GM21390 (cell line): ENCODE results near the gene ABCA4.

ENCODE experiments used
- ATAC-seq: cut with Tn5 transposase; IDR thresholded peaks from one replicate; pipeline ENCODE4 v1.9.1; 2021; ENCODE audit not compliant: unreplicated experiment

ABCA4 gene

DNA sequence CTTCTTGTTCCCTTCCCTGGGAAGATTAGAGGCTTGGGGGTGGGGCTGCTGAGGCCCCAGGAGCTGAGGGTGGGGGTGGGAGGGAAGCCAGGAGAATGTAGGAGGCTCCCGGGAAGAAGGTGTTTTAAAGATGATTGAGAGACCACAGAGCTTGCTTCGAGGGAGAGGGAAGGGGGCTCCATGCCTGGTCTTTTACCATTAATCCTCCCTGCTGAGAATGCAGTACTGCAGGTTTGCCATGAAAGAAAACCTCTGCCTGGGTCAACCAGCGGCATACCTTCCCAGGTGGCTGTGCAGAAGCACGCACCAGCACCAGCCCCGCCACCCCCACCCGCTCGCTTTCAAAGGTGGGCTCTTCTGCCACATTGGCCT is 15.4 kb downstream of the ABCA4 start:
- ATAC-seq: no peak

DNA sequence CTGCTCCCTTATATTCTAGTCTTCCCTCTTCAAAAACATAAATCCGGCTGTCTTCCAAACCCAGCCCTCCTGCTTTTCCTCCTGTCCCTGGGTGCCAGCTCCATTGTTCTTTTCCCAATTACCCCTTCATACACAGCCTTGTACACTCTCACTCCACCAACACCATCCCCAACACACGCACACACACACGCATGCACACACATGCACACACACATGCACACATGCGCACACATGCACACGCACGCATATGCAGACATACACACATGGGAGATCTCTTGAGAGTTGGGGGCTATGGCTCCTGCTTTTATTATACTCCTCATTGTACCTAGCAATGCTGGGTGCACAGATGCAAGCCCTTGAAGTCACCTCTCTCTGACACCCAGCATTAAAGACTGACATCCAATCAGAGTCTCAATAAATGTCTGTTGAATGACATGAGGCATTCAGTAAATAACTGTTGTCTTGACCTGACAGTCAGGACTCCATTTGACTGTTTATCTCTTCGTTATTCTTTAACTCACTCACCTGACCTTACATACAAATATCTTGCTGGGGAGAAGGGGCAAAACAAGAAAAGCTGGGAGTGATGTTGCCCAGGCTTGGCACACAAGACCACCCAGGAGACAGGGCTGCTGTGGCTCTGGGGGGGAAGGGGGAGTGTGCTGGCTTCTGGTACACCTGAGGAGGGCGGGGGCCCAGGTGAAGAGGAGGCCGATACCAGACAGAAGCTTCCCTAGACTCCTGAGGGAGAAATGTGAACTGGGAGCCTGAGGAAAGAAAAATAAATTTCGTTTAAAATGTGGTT is 16.0 kb downstream of the ABCA4 start:
- ATAC-seq: no peak

DNA sequence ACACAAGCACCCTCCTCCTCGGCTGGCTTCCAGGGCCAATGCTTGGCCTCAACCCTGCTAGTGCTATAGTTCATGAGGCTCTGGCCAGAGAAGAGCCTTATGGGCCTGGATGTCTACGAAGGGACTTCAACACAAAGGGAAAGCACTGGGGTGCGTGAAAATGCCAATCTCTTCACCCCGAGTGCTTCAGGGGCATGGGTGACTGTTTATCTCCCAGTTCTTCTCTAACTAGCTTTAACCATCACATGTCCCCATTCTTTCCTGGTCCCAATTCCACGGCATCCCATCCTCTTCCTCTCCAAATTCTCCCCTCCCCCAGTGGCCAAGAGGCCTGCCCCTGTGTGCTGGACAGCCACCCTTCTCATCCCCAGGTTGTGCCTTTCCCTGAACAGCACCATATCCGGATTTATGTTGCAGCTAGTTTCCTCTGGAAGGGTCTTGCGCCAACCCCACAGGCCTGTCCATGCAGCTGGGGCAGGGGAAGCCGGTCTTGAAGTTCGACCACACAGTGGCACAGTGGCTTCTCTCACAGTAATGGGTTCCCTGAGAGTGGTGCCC is 16.7 kb downstream of the ABCA4 start:
- ATAC-seq: no peak

DNA sequence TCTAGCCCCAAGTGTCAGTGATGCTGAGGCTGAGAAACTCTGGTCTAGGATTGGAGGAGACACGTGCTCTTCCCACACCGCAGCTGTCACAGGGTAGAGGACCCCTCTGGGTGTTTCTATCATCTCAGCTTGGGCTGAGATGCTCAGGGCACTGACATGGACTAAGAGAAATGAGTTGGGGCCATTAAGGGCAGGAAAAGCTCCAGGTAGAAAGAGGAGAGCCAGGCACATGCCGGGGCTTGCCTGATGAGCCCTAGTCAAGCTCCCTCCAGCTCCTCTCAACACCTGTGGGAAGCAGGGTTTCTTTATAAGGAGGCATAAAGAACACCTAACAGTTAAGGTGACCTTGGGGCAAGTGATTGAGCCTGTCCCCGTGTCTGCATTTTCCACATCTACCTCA is 17.3 kb downstream of the ABCA4 start:
- no peak for ATAC-seq

DNA sequence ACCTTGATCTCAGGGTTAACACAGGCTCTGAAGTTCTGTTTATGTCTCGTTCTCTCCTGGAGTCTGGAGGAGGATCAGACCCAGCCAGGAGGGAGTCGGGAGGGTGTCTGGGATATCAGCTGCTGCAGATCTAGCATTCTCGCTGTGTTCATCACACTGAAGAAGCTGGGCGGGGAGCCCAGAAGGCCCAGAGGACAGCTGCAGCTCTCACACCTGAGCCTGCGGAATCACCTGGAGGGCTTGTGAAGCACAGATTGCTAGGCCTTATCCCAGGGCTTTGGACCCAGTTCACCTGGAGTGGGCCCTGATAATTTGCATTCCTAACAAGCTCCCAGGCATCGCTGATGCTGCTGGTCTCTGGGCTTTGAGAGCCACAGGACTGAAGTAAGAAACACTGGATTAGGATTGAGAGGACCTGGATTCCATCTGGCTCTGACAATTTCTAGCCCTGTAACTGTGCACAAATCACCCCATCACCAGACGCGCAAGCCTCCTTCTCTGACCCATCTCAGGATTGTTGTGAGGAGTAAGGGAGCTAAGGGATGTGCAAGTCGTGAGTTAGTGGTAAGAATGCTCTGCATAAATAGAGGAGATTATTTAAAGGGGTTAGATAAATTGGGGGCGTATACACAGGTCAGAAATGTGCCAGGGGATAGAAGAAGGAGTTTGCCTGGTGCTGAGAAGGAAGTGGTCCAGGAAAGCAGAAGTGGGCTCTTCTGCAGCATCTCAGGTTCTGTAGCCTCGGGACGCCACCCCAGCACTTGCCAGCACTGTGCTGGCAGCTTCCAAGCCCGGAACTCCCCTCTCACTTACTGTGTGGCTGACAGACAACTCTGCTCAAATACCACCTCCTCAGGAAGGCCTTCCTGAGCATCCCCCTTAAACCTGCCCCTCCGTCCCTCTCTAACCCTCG is 19.1 kb downstream of the ABCA4 start:
- no peak for ATAC-seq

DNA sequence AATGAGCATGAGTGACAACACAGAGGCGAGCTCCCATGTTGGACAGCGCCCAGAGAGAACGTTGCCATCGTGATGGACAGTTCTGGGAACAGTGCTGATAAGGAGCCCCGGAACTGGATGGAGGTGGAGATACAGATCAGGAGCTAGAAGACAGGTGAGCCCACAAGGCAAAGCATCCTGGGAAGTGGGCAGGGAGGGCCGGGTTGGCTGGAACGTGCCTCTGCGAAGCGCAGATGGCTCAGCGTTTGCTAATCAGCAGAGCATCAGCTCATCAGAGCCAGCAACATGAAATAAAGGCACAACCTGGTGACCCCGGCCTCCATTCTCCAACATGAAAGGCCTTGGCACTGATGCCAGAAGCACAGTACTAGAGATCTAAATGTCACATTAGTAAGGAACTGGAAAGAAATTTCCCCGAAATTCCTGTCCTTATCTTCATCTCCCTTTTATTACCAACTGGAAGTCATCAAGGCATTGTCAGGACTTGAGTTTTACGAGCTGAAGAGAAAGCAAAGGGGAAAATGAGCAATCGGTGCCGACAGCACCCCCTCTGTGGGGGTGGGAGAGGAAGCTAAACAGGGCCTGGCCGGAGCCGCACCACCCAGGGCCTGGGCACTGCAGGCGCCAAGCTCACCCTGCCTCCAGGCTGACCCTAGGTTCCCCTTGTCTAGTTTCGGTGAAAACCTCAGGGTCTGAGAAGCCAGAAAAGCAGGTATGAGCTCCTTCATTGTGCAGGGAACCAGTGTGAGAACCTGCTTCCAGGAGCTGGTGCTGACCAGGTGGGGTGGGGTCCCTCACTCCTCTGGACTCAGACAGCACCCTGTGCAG is 19.9 kb downstream of the ABCA4 start:
- ATAC-seq: no peak

DNA sequence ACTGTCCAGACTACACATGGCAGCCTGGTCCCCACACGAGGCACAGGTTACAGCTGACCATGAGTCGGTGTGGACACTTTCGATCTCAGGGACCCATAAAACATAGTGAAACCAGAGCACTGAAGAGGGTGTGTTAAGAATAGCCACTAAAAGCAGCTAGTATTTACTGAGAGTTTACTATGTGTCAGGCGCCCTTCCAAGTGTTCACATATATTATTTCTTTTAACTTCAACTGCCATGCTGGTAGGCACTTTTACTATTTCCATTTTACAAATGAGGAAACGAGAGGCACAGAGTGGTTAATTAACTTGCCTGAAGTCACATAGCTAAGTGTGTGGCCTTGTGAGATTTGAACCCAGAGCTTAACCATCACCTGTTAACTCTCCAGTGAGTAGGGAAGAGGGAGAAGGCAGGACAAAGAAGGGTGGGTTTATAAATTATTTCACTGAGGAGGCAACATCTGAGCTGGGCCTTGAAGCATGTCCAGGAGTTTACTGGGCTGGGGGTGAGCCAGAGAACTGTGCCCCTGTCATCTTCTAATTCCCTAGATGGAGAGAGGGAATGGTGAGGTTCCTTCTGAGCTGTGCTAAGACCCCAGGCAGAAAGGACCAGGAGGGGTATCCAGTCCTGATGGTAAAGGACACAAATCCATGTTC is 20.7 kb downstream of the ABCA4 start:
- ATAC-seq: no peak

DNA sequence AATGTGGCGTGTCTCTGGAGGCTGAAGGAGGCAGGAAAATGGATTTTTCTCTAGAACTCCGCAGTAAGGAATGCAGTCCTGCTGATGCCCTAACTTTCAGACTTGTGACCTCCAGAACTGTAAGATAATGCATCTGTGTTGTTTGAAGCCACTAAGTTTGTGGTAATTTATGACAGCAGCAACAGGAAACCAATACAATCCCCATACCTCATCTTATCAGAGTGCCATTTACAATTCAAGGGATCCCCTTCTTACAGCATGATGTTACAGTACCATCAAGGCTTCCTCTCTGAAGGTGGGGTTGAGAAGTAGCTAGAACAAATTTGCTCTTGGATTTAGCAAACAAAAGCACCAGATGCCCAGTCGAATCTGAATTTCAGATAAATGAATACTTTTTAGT is 21.6 kb downstream of the ABCA4 start:
- no peak for ATAC-seq

DNA sequence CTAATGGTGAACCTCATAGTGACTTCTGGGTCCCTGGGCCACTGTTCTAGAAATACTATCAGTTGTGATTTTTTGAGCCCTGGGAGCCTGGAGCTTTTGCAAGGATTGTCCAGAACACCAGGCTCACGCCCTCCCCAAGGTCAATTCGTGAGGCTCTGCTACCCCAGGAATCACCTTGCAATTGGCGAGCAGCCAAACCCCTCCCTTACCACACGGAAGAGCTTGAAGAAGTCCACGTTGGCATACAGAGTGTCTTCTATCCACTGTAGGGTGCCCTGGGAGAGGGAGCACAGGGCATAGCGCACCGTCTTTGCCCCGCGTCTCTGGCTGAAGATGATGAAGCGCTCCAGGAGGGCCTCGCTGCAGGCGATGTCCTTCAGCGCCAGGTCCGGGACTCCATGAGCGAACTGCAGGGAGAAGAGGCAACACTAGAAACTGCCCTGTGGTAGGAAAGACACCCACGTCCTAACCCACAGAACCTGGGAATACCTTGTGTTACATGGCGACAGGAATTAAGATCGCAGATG is 22.3 kb downstream of the ABCA4 start:
- no peak for ATAC-seq

DNA sequence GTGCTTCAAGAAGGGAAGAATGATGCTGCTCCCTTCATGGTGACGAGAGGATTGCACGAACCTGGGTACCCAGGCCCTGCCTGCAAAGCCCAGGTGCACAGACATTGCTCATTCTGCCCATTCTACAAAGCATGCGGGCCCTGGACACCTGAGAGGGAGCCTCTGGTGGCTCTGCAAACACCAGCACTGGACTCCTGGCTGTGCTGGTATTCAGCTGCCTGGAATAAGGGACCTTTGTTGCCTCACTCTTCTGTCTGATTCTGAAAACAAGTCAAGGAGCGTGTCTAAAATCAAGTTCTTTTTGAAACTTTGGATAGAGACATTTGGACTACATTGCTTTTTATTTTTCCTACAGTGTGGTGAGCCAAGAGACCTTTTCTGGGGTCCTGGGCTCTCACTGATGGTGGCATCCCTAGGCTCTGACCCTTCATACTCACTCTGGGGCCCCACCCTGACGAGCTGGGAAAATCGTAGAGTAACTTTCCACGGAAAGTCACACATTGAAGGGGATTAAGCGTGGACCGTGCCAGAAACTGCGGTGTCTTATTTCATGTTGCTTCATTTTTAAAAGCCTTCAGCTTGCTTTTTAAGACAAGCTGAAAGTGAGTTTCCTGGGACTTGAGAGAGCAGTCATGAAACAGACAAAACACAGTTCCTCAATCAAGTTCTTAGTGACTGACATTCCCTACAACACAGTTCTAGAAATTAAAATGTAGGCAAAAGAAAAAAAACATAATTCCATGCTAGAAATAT is 24.0 kb downstream of the ABCA4 start:
- no peak for ATAC-seq

DNA sequence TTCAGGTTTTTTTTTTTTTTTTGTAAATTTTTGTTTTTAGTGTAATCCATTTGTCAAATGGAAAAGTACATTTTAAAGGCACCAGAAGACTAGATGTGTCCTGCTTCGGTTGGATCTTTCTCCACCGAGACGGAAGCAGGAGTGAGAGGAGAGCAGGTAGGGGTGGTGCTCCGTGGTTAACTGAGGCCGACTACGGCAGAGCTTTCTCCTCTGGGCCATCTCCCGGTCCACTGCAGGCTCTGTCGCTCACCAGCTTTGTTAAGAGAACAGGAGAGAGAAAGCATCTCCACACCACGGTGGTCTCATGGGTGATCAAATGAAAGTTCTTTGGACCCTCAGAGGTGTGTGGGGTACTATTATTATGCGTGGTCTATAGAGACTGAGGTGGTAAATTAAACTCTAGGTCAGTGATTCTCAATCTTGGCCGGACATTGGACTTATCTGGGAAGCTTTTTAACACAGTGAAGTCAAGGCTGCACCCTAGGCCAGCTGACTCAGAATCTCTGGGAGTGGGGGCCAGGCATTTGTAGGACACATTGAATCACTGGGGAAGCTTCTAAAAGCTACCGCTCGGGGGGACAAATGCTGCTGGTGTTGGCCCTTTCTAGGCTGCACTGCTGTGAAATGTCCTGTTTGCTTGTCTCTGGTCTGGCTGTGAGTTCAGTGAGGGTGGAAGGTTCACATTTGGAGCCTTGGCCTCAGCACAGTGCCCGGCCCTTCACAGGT is 25.0 kb downstream of the ABCA4 start:
- no peak for ATAC-seq

DNA sequence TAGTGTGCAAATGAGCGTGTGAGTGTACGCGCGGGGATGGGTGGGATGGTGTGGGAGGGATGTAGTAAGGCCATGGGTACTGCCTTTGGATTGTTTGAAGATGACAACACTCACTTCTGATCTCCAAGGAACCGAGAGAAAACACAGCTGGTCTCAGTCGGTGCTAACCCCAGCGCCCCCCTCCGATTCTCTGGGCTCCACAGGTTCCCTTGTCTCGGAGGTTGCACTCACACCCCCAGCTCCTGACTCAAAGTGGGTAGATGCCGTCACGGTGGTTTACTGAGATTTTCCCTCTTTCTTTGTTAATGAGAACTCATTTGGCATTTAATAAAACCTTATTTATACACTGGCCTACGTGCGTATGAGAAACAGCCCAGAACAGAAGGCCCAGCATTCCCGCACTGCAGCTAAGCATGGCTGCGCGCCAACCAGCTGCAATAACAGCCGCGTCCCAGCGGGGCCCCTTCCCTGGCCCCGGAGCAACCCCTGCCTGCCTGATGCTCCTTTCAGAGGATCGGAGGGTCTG is 25.8 kb downstream of the ABCA4 start:
- ATAC-seq: no peak

DNA sequence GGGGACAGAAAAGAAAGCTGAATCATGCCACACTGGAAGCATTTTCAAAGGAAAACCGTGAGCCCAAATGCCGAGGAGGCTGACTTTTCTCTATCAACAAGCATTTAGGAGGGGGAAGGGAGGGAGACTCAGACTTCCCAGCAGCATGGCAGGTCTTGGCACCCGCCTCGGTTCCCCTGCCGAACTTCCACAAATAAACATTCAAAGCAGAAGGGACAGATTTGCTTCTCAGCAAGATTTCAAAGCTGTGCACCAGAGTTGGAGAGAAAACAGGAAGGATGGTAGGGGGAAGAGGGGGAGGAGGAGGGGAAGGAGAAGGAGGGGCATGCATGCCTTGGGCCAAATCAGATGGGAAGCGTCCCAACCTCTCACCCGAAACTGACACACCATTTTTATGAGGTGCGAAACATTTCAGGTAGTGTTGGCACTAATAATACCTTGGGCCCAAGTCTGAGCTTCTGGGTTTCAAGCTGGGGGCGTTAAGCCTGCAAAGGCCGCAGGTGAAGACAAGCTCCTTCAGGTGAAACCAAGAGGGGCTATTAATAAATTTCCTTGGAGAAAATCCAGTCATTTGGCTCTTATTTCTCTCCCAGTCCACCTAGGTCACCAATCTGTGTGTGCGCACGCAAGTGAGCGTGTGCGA is 26.4 kb downstream of the ABCA4 start:
- no peak for ATAC-seq

DNA sequence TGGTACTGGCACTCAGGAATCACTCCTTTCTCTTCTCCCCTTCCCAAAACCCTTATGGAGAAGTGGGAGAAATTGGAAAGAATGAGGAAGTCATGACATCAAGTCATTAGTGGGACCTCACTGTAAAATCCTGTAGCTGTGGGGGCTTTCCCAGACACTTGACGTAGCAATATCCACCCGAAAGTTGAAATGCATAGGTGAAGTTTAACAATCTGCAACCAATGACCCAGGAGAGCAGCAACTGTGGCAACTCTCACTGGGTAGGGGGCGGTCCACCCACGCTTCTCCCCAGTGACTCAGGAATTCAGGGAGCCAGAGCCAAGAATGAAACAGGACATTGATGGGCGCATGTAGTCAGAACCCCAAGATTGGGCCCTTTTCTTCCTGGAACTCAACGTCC is 27.0 kb downstream of the ABCA4 start:
- ATAC-seq: no peak

DNA sequence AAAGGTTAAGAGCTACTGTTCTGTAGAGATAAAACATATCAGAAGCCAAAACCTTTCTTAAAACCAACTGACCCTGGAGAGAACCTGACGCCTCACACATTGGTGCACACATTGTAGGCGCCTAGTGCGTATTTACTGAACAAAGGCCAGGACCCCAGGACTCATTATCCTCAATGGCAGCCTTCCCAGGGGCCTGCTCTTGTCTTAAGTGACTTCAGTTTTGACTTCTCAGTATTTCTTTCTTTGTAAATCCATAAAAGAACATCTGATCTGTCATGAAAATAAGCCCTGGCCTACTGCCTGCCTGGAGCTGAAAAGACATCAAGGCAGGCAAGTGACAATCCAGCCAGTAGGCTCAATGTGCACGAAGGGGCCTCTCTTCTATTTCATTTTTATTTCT is 27.6 kb downstream of the ABCA4 start:
- ATAC-seq: no peak

DNA sequence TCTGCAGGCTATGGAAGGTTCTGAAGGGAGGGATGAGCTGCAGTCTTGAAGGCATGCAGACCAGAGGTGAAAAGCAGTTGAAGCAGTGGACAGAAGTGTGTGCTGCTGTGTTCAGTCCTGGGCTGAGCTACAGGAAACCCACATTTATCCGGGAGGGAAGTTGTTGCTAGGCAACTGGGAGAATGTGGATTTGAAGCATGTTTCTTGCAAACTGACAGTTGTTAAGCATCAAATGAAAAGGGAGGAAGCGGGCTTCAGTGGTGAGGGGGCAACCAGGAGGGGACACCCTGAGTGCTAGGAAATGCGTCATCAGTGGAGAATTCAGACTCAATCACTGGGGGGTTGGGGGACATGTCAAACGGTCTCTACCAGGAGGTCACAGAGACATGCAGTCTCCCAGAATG is 28.7 kb downstream of the ABCA4 start:
- ATAC-seq: no peak

DNA sequence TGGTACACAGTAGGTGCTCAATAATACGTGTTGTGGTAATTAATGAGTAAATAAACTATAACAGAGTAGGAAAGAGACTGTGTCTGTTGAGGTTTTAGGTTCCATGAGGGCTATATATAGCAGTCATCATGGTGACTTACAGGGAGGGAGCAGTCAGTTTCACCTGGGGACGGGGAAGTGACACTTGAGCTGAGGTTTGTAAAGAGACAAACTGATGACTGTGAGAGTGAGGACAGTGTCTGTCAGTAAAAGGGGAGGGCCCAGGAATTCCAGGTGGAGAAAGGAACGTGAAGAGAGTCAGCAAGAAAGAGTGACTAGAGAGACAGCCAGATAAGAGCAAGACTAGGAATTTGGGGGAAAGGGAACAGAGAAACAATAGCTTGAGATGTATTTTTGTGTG is 30.2 kb downstream of the ABCA4 start:
- ATAC-seq: no peak

DNA sequence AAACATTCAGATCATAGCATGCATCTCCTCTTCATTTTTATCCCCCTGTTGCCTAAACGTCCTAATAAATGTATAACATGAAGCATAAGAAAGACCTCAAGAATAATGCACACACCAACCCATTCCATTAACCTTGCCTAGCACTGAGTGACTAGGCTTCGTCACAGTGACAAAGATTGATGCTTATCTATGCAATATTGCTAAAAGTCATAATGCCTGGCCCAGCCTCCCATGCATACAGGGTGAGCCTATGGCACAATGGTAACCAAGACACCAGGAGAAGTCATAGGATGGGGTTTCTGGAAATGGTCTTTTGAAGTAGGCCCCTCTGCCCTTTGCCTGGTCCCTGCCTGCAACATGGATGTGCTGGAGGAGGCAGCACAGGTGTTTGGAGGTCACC is 33.8 kb downstream of the ABCA4 start:
- ATAC-seq: no peak
